HG03097 (cell line): ENCODE data around the gene IL4R.

Source experiments
- ATAC-seq: cut with Tn5 transposase; IDR thresholded peaks from one replicate; pipeline ENCODE4 v1.9.1; 2021; ENCODE audit not compliant: unreplicated experiment, low FRiP score

The IL4R gene

DNA sequence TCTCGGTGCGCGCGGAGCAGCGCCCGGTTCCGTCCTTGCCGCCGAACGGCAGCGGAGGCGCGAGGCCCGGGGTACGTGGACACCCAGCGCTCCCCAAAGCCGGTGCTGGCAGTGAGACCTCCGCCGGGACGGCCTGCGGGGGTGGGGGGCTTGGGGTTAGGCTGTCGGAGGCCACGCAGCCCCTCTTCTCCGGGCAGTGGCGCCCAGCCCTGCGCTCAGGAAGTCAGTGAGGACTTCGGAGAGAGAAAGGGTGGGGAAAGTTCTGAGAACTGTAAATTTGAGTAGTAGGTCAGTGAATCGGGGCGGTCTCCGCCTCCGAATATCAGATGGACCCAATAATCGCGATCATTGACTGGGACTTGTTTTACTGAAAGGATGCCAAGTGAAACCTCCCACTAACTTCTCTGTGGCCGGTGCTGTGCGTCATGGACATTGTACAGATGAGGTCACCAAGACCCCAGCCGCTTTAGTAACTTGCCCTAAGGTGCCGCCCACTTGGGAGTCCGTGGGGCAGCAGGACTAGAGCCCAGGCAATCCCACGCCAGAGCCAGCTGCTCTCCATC, 468 bp downstream of the IL4R start:
- peak; percentile 8 for ATAC-seq

DNA sequence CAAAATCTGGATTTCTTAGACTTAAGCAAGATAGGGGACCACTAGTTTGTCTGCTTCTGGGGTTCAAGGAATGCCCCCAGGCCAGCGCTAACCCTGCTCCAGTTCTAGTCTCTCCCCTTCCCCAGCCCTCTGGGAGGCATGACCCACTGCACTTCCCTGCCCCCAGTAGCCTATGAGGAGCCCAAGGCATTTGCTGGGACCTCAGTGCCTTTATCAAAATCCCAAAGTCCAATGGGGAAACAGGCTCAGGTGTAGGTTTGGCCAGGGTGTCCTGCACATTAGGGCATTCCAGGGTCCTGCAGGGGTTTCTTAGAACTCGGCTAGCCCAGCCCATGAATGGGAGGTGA, 1.2 kb downstream of the IL4R start:
- no peak for ATAC-seq

DNA sequence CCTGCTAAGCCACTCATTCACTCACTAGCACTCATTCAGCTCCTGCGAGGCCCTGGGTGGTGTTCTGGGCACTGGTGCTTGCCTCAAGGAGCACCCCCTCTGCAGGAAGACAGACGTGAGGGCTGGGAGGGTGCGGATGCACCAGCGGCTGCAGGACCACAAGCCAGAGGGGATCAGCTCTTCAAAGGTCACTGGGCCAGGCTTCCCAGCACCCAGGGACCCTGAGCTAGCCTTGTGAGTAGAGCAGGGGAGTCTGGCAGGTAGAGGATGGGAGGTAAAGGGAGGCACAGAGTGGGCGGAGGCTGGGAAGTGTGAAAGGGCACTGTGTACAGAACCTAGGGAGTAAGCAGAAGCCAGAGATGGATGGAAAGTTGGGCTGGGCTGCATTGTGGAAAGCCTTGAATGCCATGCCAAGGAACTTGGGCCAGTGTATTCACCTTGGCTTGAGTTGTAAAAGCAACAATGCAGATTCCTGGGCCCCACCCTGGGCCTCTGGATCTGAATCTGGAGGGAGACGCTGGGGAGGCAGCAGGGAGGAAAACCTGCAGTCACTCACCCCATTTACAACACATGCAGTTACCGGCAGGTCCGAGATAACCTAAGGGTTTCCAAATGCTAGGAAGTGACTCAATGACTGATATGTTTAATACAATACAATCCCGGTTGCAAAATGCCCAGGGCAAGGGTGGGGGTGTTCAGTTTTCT, 1.7 kb downstream of the IL4R start:
- no peak for ATAC-seq

DNA sequence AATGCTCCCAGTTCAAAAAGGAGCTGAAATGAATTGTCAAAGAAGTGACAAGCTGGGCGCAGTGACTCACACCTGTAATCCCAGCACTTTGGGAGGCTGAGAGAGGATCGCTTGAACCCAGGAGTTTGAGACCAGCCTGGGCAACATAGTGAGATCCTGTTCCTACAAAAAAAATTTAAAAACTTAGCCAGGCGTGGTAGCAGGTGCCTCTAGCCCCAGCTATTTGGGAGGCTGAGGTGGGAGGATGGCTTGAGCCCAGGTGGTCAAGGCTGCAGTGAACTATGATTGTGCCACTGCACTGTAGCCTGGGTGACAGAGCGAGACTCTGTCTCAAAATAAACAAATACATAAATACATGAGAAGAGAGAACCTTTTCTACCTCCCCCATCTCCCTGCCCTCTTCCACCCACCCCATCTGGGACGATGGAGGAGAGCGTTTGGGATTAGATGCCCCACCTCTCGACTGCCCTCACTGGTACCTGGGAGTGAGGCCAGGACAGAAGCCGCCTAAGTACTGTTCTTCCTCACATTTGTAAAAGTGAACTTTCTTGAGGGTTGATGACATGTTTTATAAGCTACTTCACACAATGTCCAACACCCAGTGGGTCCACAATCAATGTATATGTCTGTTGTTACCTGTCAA, 2.4 kb downstream of the IL4R start:
- ATAC-seq, result no peak

GRCh38 chr16:27317320-27317719, 3.5 kb downstream of the IL4R start:
- no peak for ATAC-seq

- ATAC-seq, result no peak
Observed at GRCh38 chr16:27317738-27318391, 4.1 kb downstream of the IL4R start.

DNA sequence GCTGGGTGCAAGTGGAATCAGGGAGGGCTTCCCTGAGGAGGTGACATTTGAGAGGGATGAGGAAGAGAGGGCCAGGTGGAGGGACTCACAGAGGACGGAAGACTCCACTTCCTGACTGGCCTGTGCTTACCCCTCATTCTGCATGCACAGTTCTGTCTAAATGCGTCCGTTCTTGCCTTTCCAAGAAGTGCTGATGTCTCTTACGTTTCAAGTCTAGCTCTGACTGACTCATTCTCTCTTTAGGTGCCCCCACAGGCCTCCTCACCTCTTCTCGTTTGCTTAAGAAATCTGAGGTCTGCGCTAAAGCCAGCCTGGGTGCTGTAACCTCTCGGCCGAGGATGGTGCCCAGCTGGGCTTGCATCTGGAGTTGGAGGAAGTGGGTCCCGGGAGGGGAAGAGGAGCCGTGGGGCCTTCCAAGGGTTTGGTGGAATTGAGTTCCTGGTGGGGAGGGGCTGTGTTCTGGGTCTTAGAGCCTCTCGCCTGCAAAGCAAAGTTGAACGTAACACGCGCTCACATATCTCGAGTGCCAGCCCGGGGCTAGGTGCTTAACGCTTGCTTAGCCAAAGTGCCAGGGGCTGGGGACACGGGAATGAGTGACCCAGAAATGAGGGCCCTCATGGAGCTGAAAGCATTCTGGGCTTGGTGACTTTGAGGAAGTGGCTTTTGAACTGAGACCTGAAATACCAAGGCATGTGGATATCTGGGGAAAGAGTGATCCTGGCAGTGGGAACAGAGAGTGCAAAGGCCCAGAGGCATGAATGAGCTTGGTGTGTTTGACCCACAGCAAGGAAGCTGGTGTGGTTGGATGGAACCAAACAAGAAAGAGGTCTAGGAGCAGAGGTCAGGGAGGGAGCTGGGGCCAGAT, 4.8 kb downstream of the IL4R start:
- no peak for ATAC-seq

GRCh38 chr16:27319257-27319965, 5.6 kb downstream of the IL4R start:
- ATAC-seq, result no peak

DNA sequence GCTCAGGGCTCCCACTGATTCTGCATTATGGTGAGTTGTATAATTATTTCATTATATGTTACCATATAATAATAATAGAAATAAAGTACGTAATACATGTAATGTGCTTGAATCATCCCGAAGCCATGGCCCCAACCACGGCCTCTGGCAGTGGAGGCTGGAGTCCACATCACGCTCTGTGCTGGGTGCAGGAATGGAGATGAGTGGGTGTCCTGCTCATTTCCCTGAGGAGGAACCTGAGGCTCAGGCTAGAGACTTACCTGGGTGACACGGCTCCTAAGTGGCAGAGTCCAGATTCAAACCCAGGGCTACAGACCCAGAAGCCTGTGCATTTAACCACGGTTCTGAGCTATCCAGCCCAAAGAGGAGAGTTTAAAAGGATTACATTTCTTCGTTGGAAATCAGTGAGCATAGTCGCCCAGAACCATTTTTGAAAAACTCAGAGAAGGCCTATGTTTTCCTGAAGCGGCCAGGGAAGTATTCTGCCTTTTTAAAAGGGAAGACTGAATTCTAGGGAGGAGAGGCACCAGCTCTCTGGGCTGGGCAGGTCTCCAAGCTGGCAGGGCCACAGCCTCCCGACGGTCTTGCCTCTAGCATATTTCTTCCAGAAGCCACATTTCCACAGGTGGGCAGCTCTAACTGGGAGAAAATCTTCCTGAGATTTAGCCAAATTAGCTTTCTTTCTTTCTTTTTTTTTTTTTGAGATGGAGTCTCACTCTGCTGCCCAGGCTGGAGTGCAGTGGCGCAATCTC, 6.7 kb downstream of the IL4R start:
- no peak for ATAC-seq

DNA sequence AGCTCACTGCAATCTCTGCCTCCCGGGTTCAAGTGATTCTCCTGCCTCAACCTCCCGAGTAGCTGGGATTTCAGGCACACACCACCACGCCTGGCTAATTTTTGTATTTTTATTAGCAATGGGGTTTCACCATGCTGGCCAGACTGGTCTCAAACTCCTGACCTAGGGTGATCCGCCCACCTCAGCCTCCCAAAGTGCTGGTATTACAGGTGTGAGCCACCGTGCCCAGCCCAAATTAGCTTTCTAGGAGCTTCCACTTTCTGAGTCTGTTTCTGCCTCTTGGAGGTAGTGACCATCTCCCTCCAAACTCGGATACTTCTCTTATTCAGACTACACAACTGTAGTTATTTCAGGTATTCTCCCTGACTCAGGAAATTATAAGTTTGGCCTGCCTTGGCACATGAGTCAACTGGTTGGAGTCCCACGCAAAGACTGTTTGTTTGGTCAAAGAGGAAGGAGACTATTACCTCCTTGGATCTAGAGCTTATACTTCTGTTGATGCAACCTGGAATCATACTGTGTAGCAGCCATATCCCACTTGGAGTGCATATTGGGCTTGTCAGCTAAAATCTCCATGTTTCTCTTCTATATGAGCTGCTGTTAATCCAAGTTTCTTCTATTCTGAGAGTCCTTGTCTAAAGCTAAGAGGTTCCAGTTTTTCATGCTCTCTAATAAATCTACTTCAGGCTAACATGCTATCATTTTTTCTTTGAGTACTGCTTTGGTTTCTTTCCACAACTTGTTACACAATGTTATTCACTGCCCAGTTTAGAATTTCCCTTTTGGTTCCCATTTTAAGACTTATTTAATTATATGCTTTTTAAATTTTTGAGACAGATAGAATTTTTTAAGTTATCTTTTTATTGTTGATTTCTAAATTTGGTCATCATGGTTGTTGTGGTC, 7.5 kb downstream of the IL4R start:
- no peak for ATAC-seq

DNA sequence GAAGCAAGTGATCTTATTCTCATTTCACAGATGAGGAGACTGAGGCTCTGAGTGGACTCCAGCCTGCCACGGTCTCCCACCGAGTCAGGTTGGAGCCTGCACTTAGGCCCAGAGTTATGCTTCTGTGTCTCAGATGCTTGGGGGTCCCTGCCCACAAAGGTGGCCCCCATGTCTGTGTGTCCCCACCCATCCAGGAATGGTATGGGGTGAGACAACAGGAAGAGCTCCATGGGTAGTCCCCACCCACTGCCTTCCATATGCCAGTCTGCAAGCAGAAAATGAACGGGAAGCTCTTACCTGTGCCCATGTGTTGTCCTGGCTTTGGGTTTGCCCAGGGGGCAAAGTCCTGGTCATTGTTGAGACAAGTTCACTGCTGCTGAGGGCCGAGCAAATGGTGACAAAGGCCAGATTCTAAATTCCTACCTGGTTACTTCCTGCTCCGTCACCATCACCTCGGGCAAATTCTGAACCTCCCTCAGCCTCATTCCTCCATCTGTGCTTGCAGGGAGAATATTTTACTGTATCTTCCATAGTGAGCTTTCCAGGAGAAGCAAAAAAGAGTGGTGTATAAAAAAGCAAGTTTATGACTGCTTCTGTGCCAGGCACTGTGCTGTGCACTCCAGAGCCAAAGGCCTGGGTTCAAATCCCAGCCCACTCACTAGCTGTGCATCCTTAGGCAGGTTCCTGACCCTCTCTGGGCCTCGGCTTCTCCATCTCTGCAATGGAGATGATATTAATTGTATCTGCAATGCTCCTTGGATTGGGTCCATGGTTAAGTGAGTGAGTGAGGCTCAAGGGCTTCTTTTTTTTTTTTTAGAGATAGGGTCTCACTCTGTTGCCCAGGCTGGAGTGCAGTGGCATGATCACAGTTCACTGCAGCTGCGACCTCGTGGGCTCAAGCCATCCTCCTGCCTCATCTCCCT, 9.3 kb downstream of the IL4R start:
- no peak for ATAC-seq

DNA sequence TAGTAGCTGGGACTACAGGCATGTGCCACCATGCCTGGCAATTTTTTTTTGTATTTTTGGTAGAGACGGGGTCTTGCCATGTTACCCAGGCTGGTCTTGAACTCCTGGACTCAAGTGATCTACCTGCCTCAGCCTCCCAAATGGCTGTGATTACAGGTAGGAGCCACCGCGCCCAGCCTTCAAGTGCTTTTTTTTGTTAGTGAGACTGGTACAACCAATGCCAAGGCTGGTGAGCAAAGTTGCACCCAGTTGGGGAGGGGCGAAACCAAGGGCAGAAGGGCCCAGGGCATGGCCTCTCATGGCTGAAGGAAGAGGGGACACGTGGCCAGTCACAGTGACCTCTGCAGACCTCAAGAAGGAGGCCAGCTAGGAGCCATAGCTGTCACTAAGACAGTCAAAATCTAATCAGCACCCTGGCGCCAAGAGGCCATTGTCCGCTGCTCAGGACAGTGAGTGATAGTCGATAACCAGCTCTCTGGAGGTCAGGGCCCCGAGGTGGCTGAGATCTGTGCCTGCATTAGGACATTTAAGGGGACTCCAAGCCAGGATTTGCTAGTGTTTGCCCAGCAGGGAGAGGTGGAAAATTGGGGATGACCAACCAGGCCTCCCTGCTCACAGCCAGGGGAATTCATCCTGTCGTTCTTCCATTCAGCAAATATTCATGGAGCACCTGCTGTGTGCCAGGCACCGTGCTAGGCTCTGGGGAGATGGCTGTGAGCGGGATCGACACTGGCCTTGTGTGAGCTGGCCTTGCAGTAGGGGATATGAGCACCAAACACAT, 10.2 kb downstream of the IL4R start:
- no peak for ATAC-seq

DNA sequence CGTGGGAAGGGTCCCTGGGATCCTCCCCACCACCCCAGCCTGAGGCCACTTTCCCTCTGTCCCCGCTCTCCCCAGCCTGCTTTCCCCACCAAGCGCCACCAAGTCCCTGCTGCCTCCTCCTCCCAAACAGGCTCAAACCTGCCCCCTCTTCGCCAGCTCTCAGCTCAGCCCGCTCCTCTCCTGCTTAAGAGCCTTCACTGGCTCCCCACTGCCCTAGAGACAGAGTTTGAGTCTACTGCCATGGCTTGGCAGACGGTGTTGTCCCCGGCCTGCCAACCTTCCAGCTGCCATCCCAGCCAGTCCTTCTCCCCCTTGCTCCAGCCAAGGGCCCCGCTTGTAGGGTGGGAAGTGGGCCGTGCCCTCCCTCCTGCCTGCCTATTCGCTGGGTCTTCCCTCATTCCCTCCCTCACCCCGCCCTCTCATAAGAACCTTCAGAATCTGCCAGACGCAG, 11.1 kb downstream of the IL4R start:
- ATAC-seq, result no peak

DNA sequence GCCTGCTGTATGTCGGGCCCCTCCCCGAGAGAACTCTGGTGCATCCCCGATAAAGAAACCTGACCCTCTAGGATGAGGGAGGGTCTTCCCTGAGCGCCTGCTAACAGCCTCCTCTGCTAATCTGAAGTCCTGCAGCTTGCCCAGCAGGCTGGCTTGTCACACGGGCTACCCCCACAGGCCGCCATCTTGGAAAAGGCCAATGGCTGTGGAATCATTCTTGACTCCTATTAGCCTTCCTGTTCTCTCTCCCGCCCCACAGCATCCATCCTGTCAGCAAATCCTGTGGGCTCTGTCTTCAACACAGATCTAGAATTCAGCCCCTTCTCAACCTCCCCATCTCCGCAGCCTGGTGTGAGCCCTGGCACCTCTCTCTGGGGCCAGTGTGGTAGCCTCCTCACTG, 12.0 kb downstream of the IL4R start:
- no peak for ATAC-seq

DNA sequence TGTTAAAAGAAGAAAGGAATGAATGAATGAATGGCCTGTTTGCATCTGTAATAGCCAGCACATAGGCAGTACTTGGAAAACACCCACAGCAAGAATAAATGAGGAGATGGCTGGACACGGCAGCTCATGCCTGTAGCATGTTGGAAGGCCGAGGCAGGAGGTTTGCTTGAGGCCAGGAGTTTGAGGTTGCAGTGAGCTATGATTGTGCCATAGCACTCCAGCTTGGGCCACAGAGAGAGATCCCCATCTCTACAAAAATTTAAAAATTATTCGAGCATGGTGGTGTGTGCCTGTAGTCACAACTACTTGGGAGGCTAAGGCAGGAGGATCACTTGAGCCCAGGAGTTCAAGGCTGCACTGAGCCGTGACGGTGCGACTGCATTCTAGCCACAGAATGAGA, 12.5 kb downstream of the IL4R start:
- no peak for ATAC-seq

GRCh38 chr16:27326738-27327585, 13.2 kb downstream of the IL4R start:
- peak; percentile 62 for ATAC-seq
